ENCODE results near the gene PPM1N. TPM values are rescaled to one million over a fixed set of nuclear protein-coding genes. Genes with fewer than 3 reads are reported as not detected.

PPM1N gene
- total and polyA plus RNA-seq, 2 of the 13 experiments (the other 11 are each of a cell fraction or from before 2014, with no cell fraction given) = 0.31 to 1.8 TPM

DNA sequence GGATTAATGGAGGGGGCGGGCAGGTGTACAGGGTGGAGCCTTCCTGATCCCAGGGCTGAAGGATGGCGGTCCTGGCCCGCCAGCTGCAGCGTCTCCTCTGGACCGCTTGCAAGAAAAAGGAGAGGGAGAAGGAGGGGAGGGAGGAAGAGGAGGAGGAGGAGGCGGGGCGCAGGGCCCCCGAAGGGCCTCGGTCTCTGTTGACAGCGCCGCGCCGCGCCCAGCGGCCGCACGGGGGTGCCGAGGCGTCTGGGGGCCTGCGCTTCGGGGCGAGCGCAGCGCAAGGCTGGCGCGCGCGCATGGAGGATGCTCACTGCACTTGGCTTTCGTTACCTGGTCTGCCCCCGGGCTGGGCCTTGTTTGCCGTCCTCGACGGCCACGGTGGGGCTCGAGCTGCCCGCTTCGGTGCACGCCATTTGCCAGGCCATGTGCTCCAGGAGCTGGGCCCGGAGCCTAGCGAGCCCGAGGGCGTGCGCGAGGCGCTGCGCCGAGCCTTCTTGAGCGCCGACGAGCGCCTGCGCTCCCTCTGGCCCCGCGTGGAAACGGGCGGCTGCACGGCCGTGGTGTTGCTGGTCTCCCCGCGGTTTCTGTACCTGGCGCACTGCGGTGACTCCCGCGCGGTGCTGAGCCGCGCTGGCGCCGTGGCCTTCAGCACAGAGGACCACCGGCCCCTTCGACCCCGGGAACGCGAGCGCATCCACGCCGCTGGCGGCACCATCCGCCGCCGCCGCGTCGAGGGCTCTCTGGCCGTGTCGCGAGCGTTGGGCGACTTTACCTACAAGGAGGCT lies at the start of gene PPM1N (continued):
- 0 out of 2 replicates have a peak, but pooled peaks have one; percentile 33 for TF ChIP-seq SAP130 (CRISPR knock-in tag; IDR thresholded peaks at IDR 0.05; ENCODE audit: low read depth)
- no peak for TF ChIP-seq PAXIP1 (CRISPR knock-in tag; conservative IDR thresholded peaks at IDR 0.05)
- TF ChIP-seq IRF2 (CRISPR knock-in tag; IDR thresholded peaks at IDR 0.05) = no peak
- 0 out of 2 replicates have a peak, but pooled peaks have one; percentile 15 for TF ChIP-seq ZFY (CRISPR knock-in tag; IDR thresholded peaks at IDR 0.05)
- TF ChIP-seq DR1 (CRISPR knock-in tag; IDR thresholded peaks at IDR 0.05) = no peak
- no peak for TF ChIP-seq HMGXB4 (CRISPR knock-in tag; IDR thresholded peaks at IDR 0.05; ENCODE audit: borderline replicate concordance in 1 of 2, low read depth in 1 of 2)
- TF ChIP-seq ZNF441 (CRISPR knock-in tag; IDR thresholded peaks at IDR 0.05; ENCODE audit: borderline replicate concordance) = no peak
- peak; percentile 92 for TF ChIP-seq HNRNPK (IDR thresholded peaks at IDR 0.05; ENCODE audit: low read depth, low read length, poor library complexity, severe bottlenecking)
- no peak for TF ChIP-seq ZNF879 (CRISPR knock-in tag; IDR thresholded peaks at IDR 0.05)
- TF ChIP-seq ATAD3A (CRISPR knock-in tag; IDR thresholded peaks at IDR 0.05) = no peak
- TF ChIP-seq, protein P1, sequence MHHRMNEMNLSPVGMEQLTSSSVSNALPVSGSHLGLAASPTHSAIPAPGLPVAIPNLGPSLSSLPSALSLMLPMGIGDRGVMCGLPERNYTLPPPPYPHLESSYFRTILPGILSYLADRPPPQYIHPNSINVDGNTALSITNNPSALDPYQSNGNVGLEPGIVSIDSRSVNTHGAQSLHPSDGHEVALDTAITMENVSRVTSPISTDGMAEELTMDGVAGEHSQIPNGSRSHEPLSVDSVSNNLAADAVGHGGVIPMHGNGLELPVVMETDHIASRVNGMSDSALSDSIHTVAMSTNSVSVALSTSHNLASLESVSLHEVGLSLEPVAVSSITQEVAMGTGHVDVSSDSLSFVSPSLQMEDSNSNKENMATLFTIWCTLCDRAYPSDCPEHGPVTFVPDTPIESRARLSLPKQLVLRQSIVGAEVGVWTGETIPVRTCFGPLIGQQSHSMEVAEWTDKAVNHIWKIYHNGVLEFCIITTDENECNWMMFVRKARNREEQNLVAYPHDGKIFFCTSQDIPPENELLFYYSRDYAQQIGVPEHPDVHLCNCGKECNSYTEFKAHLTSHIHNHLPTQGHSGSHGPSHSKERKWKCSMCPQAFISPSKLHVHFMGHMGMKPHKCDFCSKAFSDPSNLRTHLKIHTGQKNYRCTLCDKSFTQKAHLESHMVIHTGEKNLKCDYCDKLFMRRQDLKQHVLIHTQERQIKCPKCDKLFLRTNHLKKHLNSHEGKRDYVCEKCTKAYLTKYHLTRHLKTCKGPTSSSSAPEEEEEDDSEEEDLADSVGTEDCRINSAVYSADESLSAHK (CRISPR knock-in tag; IDR thresholded peaks at IDR 0.05; ENCODE audit: borderline replicate concordance) = no peak
- no peak for TF ChIP-seq NCOA5 (CRISPR knock-in tag; IDR thresholded peaks at IDR 0.05)
- TF ChIP-seq SP5 (CRISPR knock-in tag; IDR thresholded peaks at IDR 0.05; ENCODE audit: borderline replicate concordance, low read depth) = peak; percentile 59
- TF ChIP-seq, protein P2, sequence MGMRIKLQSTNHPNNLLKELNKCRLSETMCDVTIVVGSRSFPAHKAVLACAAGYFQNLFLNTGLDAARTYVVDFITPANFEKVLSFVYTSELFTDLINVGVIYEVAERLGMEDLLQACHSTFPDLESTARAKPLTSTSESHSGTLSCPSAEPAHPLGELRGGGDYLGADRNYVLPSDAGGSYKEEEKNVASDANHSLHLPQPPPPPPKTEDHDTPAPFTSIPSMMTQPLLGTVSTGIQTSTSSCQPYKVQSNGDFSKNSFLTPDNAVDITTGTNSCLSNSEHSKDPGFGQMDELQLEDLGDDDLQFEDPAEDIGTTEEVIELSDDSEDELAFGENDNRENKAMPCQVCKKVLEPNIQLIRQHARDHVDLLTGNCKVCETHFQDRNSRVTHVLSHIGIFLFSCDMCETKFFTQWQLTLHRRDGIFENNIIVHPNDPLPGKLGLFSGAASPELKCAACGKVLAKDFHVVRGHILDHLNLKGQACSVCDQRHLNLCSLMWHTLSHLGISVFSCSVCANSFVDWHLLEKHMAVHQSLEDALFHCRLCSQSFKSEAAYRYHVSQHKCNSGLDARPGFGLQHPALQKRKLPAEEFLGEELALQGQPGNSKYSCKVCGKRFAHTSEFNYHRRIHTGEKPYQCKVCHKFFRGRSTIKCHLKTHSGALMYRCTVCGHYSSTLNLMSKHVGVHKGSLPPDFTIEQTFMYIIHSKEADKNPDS (CRISPR knock-in tag; IDR thresholded peaks at IDR 0.05) = no peak
- TF ChIP-seq, protein P3, sequence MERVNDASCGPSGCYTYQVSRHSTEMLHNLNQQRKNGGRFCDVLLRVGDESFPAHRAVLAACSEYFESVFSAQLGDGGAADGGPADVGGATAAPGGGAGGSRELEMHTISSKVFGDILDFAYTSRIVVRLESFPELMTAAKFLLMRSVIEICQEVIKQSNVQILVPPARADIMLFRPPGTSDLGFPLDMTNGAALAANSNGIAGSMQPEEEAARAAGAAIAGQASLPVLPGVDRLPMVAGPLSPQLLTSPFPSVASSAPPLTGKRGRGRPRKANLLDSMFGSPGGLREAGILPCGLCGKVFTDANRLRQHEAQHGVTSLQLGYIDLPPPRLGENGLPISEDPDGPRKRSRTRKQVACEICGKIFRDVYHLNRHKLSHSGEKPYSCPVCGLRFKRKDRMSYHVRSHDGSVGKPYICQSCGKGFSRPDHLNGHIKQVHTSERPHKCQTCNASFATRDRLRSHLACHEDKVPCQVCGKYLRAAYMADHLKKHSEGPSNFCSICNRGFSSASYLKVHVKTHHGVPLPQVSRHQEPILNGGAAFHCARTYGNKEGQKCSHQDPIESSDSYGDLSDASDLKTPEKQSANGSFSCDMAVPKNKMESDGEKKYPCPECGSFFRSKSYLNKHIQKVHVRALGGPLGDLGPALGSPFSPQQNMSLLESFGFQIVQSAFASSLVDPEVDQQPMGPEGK (CRISPR knock-in tag; IDR thresholded peaks at IDR 0.05) = peak; percentile 39; the same call in 1 of the 2 replicates
- no peak for TF ChIP-seq KDM5A (IDR thresholded peaks at IDR 0.05; ENCODE audit: borderline replicate concordance, low read length)
